Left ventricle myocardium inferior (tissue), 1 donor: Measurements from ENCODE around the gene DPYSL3. TPM values are rescaled to one million over a fixed set of nuclear protein-coding genes. Genes with fewer than 3 reads are reported as not detected.

ENCODE experiments used
- DNase-seq: peaks from one replicate; pipeline ENCODE4 v3.0.0-alpha.2; 2020
- H3K27ac ChIP-seq: fragments of 200-600 bp; replicated peaks from 2 replicates; pipeline ENCODE4 v1.8.0; 2021
- H3K27me3 ChIP-seq: fragments of 200-600 bp; 2 replicates; pipeline ENCODE4 v1.8.0; 2021; ENCODE audit warnings: low read depth
- H3K36me3 ChIP-seq: fragments of 200-600 bp; 2 replicates; pipeline ENCODE4 v1.8.0; 2021
- H3K4me1 ChIP-seq: fragments of 200-600 bp; 2 replicates; pipeline ENCODE4 v1.8.0; 2021
- H3K4me3 ChIP-seq: fragments of 200-600 bp; 2 replicates; pipeline ENCODE4 v1.8.0; 2021; ENCODE audit warnings: mild to moderate bottlenecking, moderate library complexity
- H3K9me3 ChIP-seq: fragments of 200-600 bp; replicated peaks from 2 replicates; pipeline ENCODE4 v1.8.0; 2021
- CTCF ChIP-seq: fragments of 200-600 bp; IDR thresholded peaks from 2 replicates; pipeline ENCODE4 v1.8.0; 2021; ENCODE audit warnings: antibody characterized with exemption, mild to moderate bottlenecking, borderline replicate concordance
- intact Hi-C: fragments of 100-400 bp; cut with micrococcal nuclease; formaldehyde crosslinking; loops from one replicate; pipeline ENCODE4 v1.11.0; 2022
- total RNA-seq: library from RNA; stranded (reverse); fragmentation: NEBNext Ultra II Directional; extraction: Animal tissue kit (Norgen Biotek cat#: 25700); gene quantifications from one replicate; pipeline ENCODE4 v1.2.1, GENCODE V29; 2021
- donor health status: DM: no; HTN: yes; CAD: no; lungs with severe emphysema.

The DPYSL3 gene
- total RNA-seq, 1 donor from 2014 or later: 20.7 TPM

GRCh38 chr5:147453875-147454814 is 55.7 kb downstream of the DPYSL3 start:
- peak overlapping the region; percentile 86 for H3K27ac ChIP-seq
- no peaks in the 10 kb centered on the region for H3K9me3 ChIP-seq
- H3K4me1 ChIP-seq: peaks cover 45% of the 10 kb centered on the region
- intact Hi-C loops: no loop called here
- H3K36me3 ChIP-seq: no peaks in the 10 kb centered on the region
- peak overlapping the region; percentile 77 for H3K4me3 ChIP-seq
- TF ChIP-seq CTCF: peak; percentile 91
- peak; percentile 87 for DNase-seq
- H3K27me3 ChIP-seq: peaks cover 21% of the 10 kb centered on the region

- DNase-seq: no peak
- Histone ChIP-seq H3K27ac (peak overlapping the region; percentile 86), H3K4me1 (peaks cover 43% of the 10 kb centered on the region), H3K9me3 (no peaks in the 10 kb centered on the region), H3K36me3 (no peaks in the 10 kb centered on the region), H3K27me3 (peaks cover 21% of the 10 kb centered on the region), H3K4me3 (peak overlapping the region; percentile 77)
- no peak for TF ChIP-seq CTCF
- intact Hi-C loops: no loop called here
Measured at GRCh38 chr5:147452165-147452811, 57.6 kb downstream of the DPYSL3 start.

GRCh38 chr5:147451193-147451592 is 58.7 kb downstream of the DPYSL3 start:
- intact Hi-C loops: no loop called here
- Histone ChIP-seq H3K9me3 (no peaks in the 10 kb centered on the region), H3K36me3 (no peaks in the 10 kb centered on the region), H3K4me1 (peaks cover 41% of the 10 kb centered on the region), H3K4me3 (no peak overlapping the region), H3K27me3 (peaks cover 21% of the 10 kb centered on the region), H3K27ac (peak overlapping the region; percentile 86)
- no peak for TF ChIP-seq CTCF
- no peak for DNase-seq

- no peak for DNase-seq
- intact Hi-C loops: no loop called here
- Histone ChIP-seq H3K4me1 (peaks cover 35% of the 10 kb centered on the region), H3K27me3 (peaks cover 21% of the 10 kb centered on the region), H3K9me3 (no peaks in the 10 kb centered on the region), H3K36me3 (no peaks in the 10 kb centered on the region), H3K27ac (peak overlapping the region; percentile 21), H3K4me3 (no peak overlapping the region)
- no peak for TF ChIP-seq CTCF
Measured at GRCh38 chr5:147450606-147451005, 59.3 kb downstream of the DPYSL3 start.

GRCh38 chr5:147448766-147449165 is 61.1 kb downstream of the DPYSL3 start:
- no peaks in the 10 kb centered on the region for H3K36me3 ChIP-seq
- peaks cover 17% of the 10 kb centered on the region for H3K4me1 ChIP-seq
- H3K4me3 ChIP-seq: no peak overlapping the region
- H3K27ac ChIP-seq: peak overlapping the region; percentile 3
- peaks cover 21% of the 10 kb centered on the region for H3K27me3 ChIP-seq
- no peak for TF ChIP-seq CTCF
- intact Hi-C loops: no loop called here
- H3K9me3 ChIP-seq: no peaks in the 10 kb centered on the region
- DNase-seq: no peak
